ENCODE data around the gene USP46.

DNA sequence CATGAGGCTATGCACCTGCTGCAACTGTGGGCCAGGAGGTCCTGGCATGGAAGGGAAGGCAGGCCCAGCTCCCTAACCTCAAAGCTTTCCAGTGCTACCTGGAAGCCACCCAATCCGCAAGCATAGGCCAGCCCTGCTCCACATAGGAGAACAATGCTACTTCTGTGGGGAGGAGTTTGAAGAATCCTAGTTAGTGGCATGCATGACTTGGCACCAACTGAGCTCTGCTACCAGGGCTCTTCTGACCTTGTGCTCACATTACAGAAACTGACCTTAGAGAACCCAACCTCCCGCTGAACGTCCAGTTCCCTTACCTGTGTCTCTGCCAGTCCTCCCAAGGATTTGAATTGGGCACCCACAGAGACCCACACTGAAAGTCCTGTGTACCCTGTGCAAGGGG is 58.8 kb downstream of the USP46 start:
- TF ChIP-seq, protein P1, sequence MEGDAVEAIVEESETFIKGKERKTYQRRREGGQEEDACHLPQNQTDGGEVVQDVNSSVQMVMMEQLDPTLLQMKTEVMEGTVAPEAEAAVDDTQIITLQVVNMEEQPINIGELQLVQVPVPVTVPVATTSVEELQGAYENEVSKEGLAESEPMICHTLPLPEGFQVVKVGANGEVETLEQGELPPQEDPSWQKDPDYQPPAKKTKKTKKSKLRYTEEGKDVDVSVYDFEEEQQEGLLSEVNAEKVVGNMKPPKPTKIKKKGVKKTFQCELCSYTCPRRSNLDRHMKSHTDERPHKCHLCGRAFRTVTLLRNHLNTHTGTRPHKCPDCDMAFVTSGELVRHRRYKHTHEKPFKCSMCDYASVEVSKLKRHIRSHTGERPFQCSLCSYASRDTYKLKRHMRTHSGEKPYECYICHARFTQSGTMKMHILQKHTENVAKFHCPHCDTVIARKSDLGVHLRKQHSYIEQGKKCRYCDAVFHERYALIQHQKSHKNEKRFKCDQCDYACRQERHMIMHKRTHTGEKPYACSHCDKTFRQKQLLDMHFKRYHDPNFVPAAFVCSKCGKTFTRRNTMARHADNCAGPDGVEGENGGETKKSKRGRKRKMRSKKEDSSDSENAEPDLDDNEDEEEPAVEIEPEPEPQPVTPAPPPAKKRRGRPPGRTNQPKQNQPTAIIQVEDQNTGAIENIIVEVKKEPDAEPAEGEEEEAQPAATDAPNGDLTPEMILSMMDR (IDR thresholded peaks at IDR 0.05), result no peak
- no peak for TF ChIP-seq POLR2A (IDR thresholded peaks at IDR 0.05)

Measured in Peyer's patch (tissue), 4 donors.